AG08395 (cell line): ENCODE data around the gene PEX12.
A peak's percentile ranks its signal among the peaks of the same experiment; 100 is the strongest.
"Not testable (repeated sequence)": the region's sequence is repeated elsewhere in the genome, so short reads cannot be mapped to it uniquely, and the experiment has no call there.

Experiments used
- DNase-seq: peaks from one replicate; pipeline ENCODE4 v3.0.0; 2012; ENCODE audit warnings: mixed read lengths, low spot score

Gene PEX12

GRCh38 chr17:35578929-35579432 lies 610 bp upstream of the PEX12 start:
- DNase-seq: no peak

GRCh38 chr17:35577830-35578196 lies 558 bp downstream of the PEX12 start:
- peak; percentile 24 for DNase-seq

GRCh38 chr17:35575759-35576158 lies 2.6 kb downstream of the PEX12 start:
- no peak for DNase-seq

GRCh38 chr17:35569405-35569804 lies 9.0 kb downstream of the PEX12 start:
- no peak for DNase-seq

GRCh38 chr17:35568561-35568960 lies 9.8 kb downstream of the PEX12 start:
- peak; percentile 55 for DNase-seq

- no peak for DNase-seq
Observed at GRCh38 chr17:35566968-35567367, 11.4 kb downstream of the PEX12 start.

GRCh38 chr17:35563181-35563580 lies 15.2 kb downstream of the PEX12 start:
- DNase-seq: not testable (repeated sequence)

- DNase-seq: no peak
Observed at GRCh38 chr17:35560703-35561102, 17.7 kb downstream of the PEX12 start, which contains the start of gene SLFN14. Gene SLFN14, minus strand, starts transcription at chr17:35560819. Its CDS starts 2,757 bp downstream, at chr17:35558062.

GRCh38 chr17:35559495-35560210 lies 18.7 kb downstream of the PEX12 start:
- no peak for DNase-seq

GRCh38 chr17:35557353-35557752 lies 21.0 kb downstream of the PEX12 start:
- DNase-seq: no peak

- no peak for DNase-seq
Observed at GRCh38 chr17:35555691-35556090, 22.7 kb downstream of the PEX12 start.

GRCh38 chr17:35554668-35555067 lies 23.7 kb downstream of the PEX12 start:
- no peak for DNase-seq

- no peak for DNase-seq
Observed at GRCh38 chr17:35553310-35553709, 25.1 kb downstream of the PEX12 start.

GRCh38 chr17:35548978-35549377 lies 29.4 kb downstream of the PEX12 start:
- DNase-seq: no peak

GRCh38 chr17:35548208-35548810 lies 30.1 kb downstream of the PEX12 start:
- no peak for DNase-seq

- no peak for DNase-seq
Observed at GRCh38 chr17:35546487-35546886, 31.9 kb downstream of the PEX12 start.

GRCh38 chr17:35545150-35545549 lies 33.2 kb downstream of the PEX12 start:
- no peak for DNase-seq

- DNase-seq: no peak
Observed at GRCh38 chr17:35543856-35544255, 34.5 kb downstream of the PEX12 start.

- no peak for DNase-seq
Observed at GRCh38 chr17:35542990-35543389, 35.4 kb downstream of the PEX12 start.

GRCh38 chr17:35541434-35541833 lies 36.9 kb downstream of the PEX12 start:
- no peak for DNase-seq

GRCh38 chr17:35540589-35541404 lies 37.6 kb downstream of the PEX12 start:
- DNase-seq: peak; percentile 26

- no peak for DNase-seq
Observed at GRCh38 chr17:35539659-35540026, 38.7 kb downstream of the PEX12 start.
